Ureter (tissue), 1 donor: ENCODE results near the gene MYMK. TPM values are rescaled to one million over a fixed set of nuclear protein-coding genes. Genes with fewer than 3 reads are reported as not detected.
A peak's percentile ranks its signal among the peaks of the same experiment; 100 is the strongest.

ENCODE experiments used
- DNase-seq: peaks from one replicate; pipeline ENCODE4 v3.0.0-alpha.2; 2020; ENCODE audit warnings: low spot score
- total RNA-seq: library from RNA; stranded (reverse); gene quantifications from one replicate; pipeline ENCODE4 v1.2.4, GENCODE V29; 2023
- donor health status: DM: yes; HTN: yes; CAD: no.

Gene MYMK
- total RNA-seq, 1 donor from 2014 or later: not detected

- no peak for DNase-seq
Observed at GRCh38 chr9:133535306-133535877, 10.6 kb upstream of the MYMK start.

GRCh38 chr9:133534346-133535291, 9.9 kb upstream of the MYMK start, which contains the start of gene ADAMTSL2:
ADAMTSL2 (plus strand) TSS chr9:133534704; CDS start chr9:133536713, 2,009 bp downstream.
- no peak for DNase-seq

GRCh38 chr9:133533857-133534256, 9.1 kb upstream of the MYMK start:
- no peak for DNase-seq

GRCh38 chr9:133532937-133533668, 8.3 kb upstream of the MYMK start:
- DNase-seq: peak; percentile 77

GRCh38 chr9:133531293-133531692, 6.5 kb upstream of the MYMK start:
- no peak for DNase-seq

GRCh38 chr9:133529874-133530273, 5.1 kb upstream of the MYMK start:
- no peak for DNase-seq

- no peak for DNase-seq
Observed at GRCh38 chr9:133529457-133529856, 4.7 kb upstream of the MYMK start.

GRCh38 chr9:133528876-133529241, 4.1 kb upstream of the MYMK start:
- DNase-seq: no peak

- DNase-seq: no peak
Observed at GRCh38 chr9:133528001-133528875, 3.5 kb upstream of the MYMK start.

- DNase-seq: peak; percentile 62
Observed at GRCh38 chr9:133527444-133527920, 2.7 kb upstream of the MYMK start.

- no peak for DNase-seq
Observed at GRCh38 chr9:133526721-133527321, 2.1 kb upstream of the MYMK start.

GRCh38 chr9:133525677-133526076, 918 bp upstream of the MYMK start:
- DNase-seq: no peak

- no peak for DNase-seq
Observed at GRCh38 chr9:133524146-133524545, 613 bp downstream of the MYMK start.

GRCh38 chr9:133523106-133523505, 1.7 kb downstream of the MYMK start:
- DNase-seq: no peak

- no peak for DNase-seq
Observed at GRCh38 chr9:133522073-133522910, 2.5 kb downstream of the MYMK start.

- DNase-seq: no peak
Observed at GRCh38 chr9:133521122-133522072, 3.4 kb downstream of the MYMK start.

GRCh38 chr9:133520121-133520835, 4.5 kb downstream of the MYMK start:
- DNase-seq: no peak

GRCh38 chr9:133519693-133520092, 5.1 kb downstream of the MYMK start:
- DNase-seq: no peak
